Gastrocnemius medialis (tissue), 4 donors: Measurements from ENCODE around the gene FCMR.

ENCODE experiments used
- POLR2A ChIP-seq, 2 donors: fragments of 450-650 bp; IDR thresholded peaks; one replicate each; pipeline ENCODE4 v1.6.1; 2017; ENCODE audit warnings: antibody characterized with exemption in 2 of 2, mild to moderate bottlenecking in 2 of 2, moderate library complexity in 2 of 2
- TF ChIP-seq, protein P1 (sequence below), 5 experiments: fragments of 450-650 bp in 3 of 5; fragments of 200-600 bp in 2 of 5; sonication (generic) in 2 of 5; IDR thresholded peaks in 4 of 5; conservative IDR thresholded peaks in 1 of 5; 1 replicate in 4 of 5; 2 replicates in 1 of 5; pipeline ENCODE4 v1.5.1; 2016 to 2019; ENCODE audit warnings: antibody characterized with exemption in 5 of 5, mild to moderate bottlenecking in 3 of 5, moderate library complexity in 3 of 5

DNA sequence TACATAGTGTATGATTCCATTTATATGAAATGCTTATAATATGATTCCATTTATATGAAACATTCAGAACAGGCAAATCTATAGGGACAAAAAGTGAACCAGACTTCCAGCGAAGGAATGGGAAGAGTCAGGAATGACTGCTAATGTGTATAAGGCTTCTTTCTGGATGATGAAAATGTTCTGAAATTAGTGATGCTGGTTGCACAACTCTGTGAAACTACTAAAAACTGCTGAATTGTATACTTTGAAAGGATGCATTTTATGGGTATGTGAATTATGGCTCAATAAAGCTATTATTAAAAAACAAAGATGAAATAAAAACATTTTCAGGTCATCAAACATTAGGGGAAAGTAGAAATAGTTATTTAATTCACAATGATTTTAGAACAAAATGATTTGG is 38.6 kb downstream of the FCMR start:
- no peak for TF ChIP-seq POLR2A (IDR thresholded peaks at IDR 0.05)
- TF ChIP-seq, protein P1, sequence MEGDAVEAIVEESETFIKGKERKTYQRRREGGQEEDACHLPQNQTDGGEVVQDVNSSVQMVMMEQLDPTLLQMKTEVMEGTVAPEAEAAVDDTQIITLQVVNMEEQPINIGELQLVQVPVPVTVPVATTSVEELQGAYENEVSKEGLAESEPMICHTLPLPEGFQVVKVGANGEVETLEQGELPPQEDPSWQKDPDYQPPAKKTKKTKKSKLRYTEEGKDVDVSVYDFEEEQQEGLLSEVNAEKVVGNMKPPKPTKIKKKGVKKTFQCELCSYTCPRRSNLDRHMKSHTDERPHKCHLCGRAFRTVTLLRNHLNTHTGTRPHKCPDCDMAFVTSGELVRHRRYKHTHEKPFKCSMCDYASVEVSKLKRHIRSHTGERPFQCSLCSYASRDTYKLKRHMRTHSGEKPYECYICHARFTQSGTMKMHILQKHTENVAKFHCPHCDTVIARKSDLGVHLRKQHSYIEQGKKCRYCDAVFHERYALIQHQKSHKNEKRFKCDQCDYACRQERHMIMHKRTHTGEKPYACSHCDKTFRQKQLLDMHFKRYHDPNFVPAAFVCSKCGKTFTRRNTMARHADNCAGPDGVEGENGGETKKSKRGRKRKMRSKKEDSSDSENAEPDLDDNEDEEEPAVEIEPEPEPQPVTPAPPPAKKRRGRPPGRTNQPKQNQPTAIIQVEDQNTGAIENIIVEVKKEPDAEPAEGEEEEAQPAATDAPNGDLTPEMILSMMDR (IDR thresholded peaks at IDR 0.05 in 4 of 5, conservative IDR thresholded peaks at IDR 0.05 in 1 of 5) = no peak
